Psoas muscle (tissue), 8 donors: ENCODE measurements around the gene HOXA5. TPM values are rescaled to one million over a fixed set of nuclear protein-coding genes. Genes with fewer than 3 reads are reported as not detected.

ENCODE experiments used
- ATAC-seq, 4 donors: fragments of 200-7000 bp; cut with Tn5 transposase; one replicate each; pipeline ENCODE4 v1.9.1; 2020; ENCODE audit warnings: moderate library complexity in 3 of 4, mild to moderate bottlenecking in 2 of 4
- DNase-seq, 2 donors: peaks; one replicate each; pipeline ENCODE4 v3.0.0-alpha.2; 2020
- H3K27ac ChIP-seq: fragments of 200-600 bp; one replicate; pipeline ENCODE4 v1.8.0; 2022
- H3K27me3 ChIP-seq, 3 donors: fragments of 200-600 bp in 1 of 3; one replicate each; pipeline versions ENCODE4 v1.6.1 to v1.8.0; 2013 to 2022; ENCODE audit warnings: low read length in 2 of 3, mild to moderate bottlenecking in 2 of 3, moderate library complexity in 1 of 3; ENCODE audit not compliant: insufficient read depth in 3 of 3
- H3K36me3 ChIP-seq, 2 donors: fragments of 200-600 bp in 1 of 2; one replicate each; pipeline versions ENCODE4 v1.6.1 to v1.8.0; 2013 to 2022; ENCODE audit warnings: low read depth in 1 of 2, mild to moderate bottlenecking in 1 of 2, moderate library complexity in 1 of 2; ENCODE audit not compliant: insufficient read depth in 1 of 2
- H3K4me1 ChIP-seq: fragments of 200-600 bp; one replicate; pipeline ENCODE4 v1.8.0; 2022
- H3K4me3 ChIP-seq: fragments of 200-600 bp; one replicate; pipeline ENCODE4 v1.8.0; 2022; ENCODE audit warnings: mild to moderate bottlenecking
- H3K9me3 ChIP-seq: fragments of 200-600 bp; one replicate; pipeline ENCODE4 v1.8.0; 2022
- CTCF ChIP-seq: fragments of 200-600 bp; IDR thresholded peaks from one replicate; pipeline ENCODE4 v1.8.0; 2022; ENCODE audit warnings: antibody characterized with exemption
- WGBS, 3 donors: extraction: QIAGEN DNeasy Blood & Tissue Kit; methylation state at CpG; one replicate each; pipeline versions ENCODE4 v1.1.6 to v1.1.7; 2013; 5-methylcytosine and 5-hydroxymethylcytosine counted together
- intact Hi-C, 2 donors: fragments of 100-400 bp; cut with DNase I; formaldehyde crosslinking; loops; one replicate each; pipeline versions ENCODE4 v1.11.0 to v1.14.2; 2022
- polyA plus RNA-seq, 3 donors: library from polyadenylated mRNA; stranded (reverse); fragments of 200-250 nt; gene quantifications; one replicate each; pipeline ENCODE4 v1.2.3, GENCODE V29; 2013
- total RNA-seq, 4 donors: library from RNA; stranded (reverse); fragmentation: NEBNext Ultra II Directional in 2 of 4; extraction: Animal tissue kit (Norgen Biotek cat#: 25700) in 2 of 4; gene quantifications; one replicate each; pipeline versions ENCODE4 v1.2.1 to v1.2.4, GENCODE V29; 2021 to 2023
- donor health status: healthy with polysubstance abuse.
- donor health status: DM: no; HTN: no; CAD: no; lungs with moderate emphysema.
- donor health status: Bipolar disorder and iron deficiency.
- donor health status: healthy.
- donor health status: DM: yes; HTN: yes; CAD: no.
- donor health status: DM: no; HTN: no; CAD: no.
- donor health status: DM: no; HTN: no; CAD: no.
- donor health status: DM: yes; HTN: yes; CAD: no.

Gene HOXA5
- total and polyA plus RNA-seq, 7 donors = 2.6 to 18.8 (median 6.6) TPM

- Histone ChIP-seq H3K36me3 (peaks cover 0 to 2% of the 10 kb centered on the region in 2 donors), H3K27ac (peak overlapping the region; percentile 92), H3K4me3 (peak overlapping the region; percentile 82), H3K27me3 (no peaks in the 10 kb centered on the region), H3K4me1 (peaks cover 30% of the 10 kb centered on the region), H3K9me3 (no peaks in the 10 kb centered on the region)
- ATAC-seq (peak; percentile 48 to 88 (median 84)), DNase-seq (peak; percentile 71 to 83)
- 17 to 32% (median 17%) methylated on average over 32 to 57 of the region's 57 CpGs for WGBS, 3 donors
- intact Hi-C loops = no loop called here
- no peak for TF ChIP-seq CTCF
These were observed 30.2 kb downstream of the HOXA5 start for GRCh38 chr7:27112955-27113949.

GRCh38 chr7:27112361-27112760 is 31.1 kb downstream of the HOXA5 start:
- DNase-seq (no peak), ATAC-seq (no peak)
- Histone ChIP-seq H3K27me3 (no peaks in the 10 kb centered on the region), H3K36me3 (peaks cover 0 to 2% of the 10 kb centered on the region in 2 donors), H3K9me3 (no peaks in the 10 kb centered on the region), H3K4me1 (peaks cover 30% of the 10 kb centered on the region), H3K4me3 (peak overlapping the region; percentile 82), H3K27ac (peak overlapping the region; percentile 92)
- intact Hi-C loops = no loop called here
- 43 to 55% (median 44%) methylated on average over 4 of the region's 4 CpGs for WGBS, 3 donors
- no peak for TF ChIP-seq CTCF

GRCh38 chr7:27111751-27112277 is 31.7 kb downstream of the HOXA5 start:
- TF ChIP-seq CTCF = no peak
- 22 to 28% (median 26%) methylated on average over 4 of the region's 4 CpGs for WGBS, 3 donors
- ATAC-seq (no peak), DNase-seq (no peak)
- Histone ChIP-seq H3K9me3 (no peaks in the 10 kb centered on the region), H3K36me3 (peaks cover 0 to 2% of the 10 kb centered on the region in 2 donors), H3K4me1 (peaks cover 34% of the 10 kb centered on the region), H3K4me3 (no peak overlapping the region), H3K27me3 (no peaks in the 10 kb centered on the region), H3K27ac (peak overlapping the region; percentile 92)
- intact Hi-C loops = no loop called here

- Histone ChIP-seq H3K4me3 (peak overlapping the region; percentile 33), H3K4me1 (peaks cover 41% of the 10 kb centered on the region), H3K27ac (peak overlapping the region; percentile 92), H3K9me3 (no peaks in the 10 kb centered on the region), H3K36me3 (no peaks in the 10 kb centered on the region), H3K27me3 (no peaks in the 10 kb centered on the region)
- WGBS, 3 donors = 51 to 54% (median 53%) methylated on average over 6 of the region's 6 CpGs
- no peak for TF ChIP-seq CTCF
- ATAC-seq = peak in 3 of 4 donors; percentile 38 to 58 (median 50)
- DNase-seq = peak; percentile 68 to 77
- intact Hi-C loops = no loop called here
These were observed 32.3 kb downstream of the HOXA5 start for GRCh38 chr7:27111042-27111750.
